Measurements from ENCODE around the gene OR5H1. TPM values are rescaled to one million over a fixed set of nuclear protein-coding genes. Genes with fewer than 3 reads are reported as not detected.

The OR5H1 gene
- total RNA-seq, 1 donor from 2014 or later = not detected

GRCh38 chr3:98171071-98171470 is 40.5 kb downstream of the OR5H1 start:
- no peak for DNase-seq (ENCODE audit: low read depth)
- TF ChIP-seq CTCF (IDR thresholded peaks at IDR 0.05; ENCODE audit: insufficient read depth, low read length, severe bottlenecking) = no peak
- Histone ChIP-seq H3K27me3 (ENCODE audit: control insufficient read depth, insufficient read depth, low read length) (no peaks in the 10 kb centered on the region), H3K4me3 (ENCODE audit: low read depth, low read length) (no peak overlapping the region), H3K36me3 (ENCODE audit: control insufficient read depth, insufficient read depth, low read length) (no peaks in the 10 kb centered on the region)
- no peak for FAIRE-seq

- DNase-seq (ENCODE audit: low read depth) (no peak), FAIRE-seq (no peak)
- no peak for TF ChIP-seq CTCF (IDR thresholded peaks at IDR 0.05; ENCODE audit: insufficient read depth, low read length, severe bottlenecking)
- no peaks in the 10 kb centered on the region for H3K36me3 ChIP-seq (ENCODE audit: control insufficient read depth, insufficient read depth, low read length)
- H3K4me3 ChIP-seq (ENCODE audit: low read depth, low read length) = no peak overlapping the region
- no peaks in the 10 kb centered on the region for H3K27me3 ChIP-seq (ENCODE audit: control insufficient read depth, insufficient read depth, low read length)
These were observed 42.1 kb downstream of the OR5H1 start for GRCh38 chr3:98172621-98173020.

- Histone ChIP-seq H3K27me3 (ENCODE audit: control insufficient read depth, insufficient read depth, low read length) (no peaks in the 10 kb centered on the region), H3K36me3 (ENCODE audit: control insufficient read depth, insufficient read depth, low read length) (no peaks in the 10 kb centered on the region), H3K4me3 (ENCODE audit: low read depth, low read length) (no peak overlapping the region)
- no peak for FAIRE-seq
- TF ChIP-seq CTCF (IDR thresholded peaks at IDR 0.05; ENCODE audit: insufficient read depth, low read length, severe bottlenecking) = no peak
- DNase-seq (ENCODE audit: low read depth) = no peak
These were observed 49.9 kb downstream of the OR5H1 start for GRCh38 chr3:98180319-98180890.

- no peaks in the 10 kb centered on the region for H3K27me3 ChIP-seq (ENCODE audit: control insufficient read depth, insufficient read depth, low read length)
- no peak for TF ChIP-seq CTCF (IDR thresholded peaks at IDR 0.05; ENCODE audit: insufficient read depth, low read length, severe bottlenecking)
- H3K4me3 ChIP-seq (ENCODE audit: low read depth, low read length) = no peak overlapping the region
- no peak for FAIRE-seq
- H3K36me3 ChIP-seq (ENCODE audit: control insufficient read depth, insufficient read depth, low read length) = no peaks in the 10 kb centered on the region
- DNase-seq (ENCODE audit: low read depth) = no peak
These were observed 51.7 kb downstream of the OR5H1 start for GRCh38 chr3:98182196-98182595.

- Histone ChIP-seq H3K36me3 (ENCODE audit: control insufficient read depth, insufficient read depth, low read length) (no peaks in the 10 kb centered on the region), H3K4me3 (ENCODE audit: low read depth, low read length) (no peak overlapping the region), H3K27me3 (ENCODE audit: control insufficient read depth, insufficient read depth, low read length) (no peaks in the 10 kb centered on the region)
- no peak for TF ChIP-seq CTCF (IDR thresholded peaks at IDR 0.05; ENCODE audit: insufficient read depth, low read length, severe bottlenecking)
- FAIRE-seq (no peak), DNase-seq (ENCODE audit: low read depth) (no peak)
These were observed 54.7 kb downstream of the OR5H1 start for GRCh38 chr3:98185180-98185579.

Other genes starting within 250 kb of the OR5H1 start
- 36.4 and 40.3 TPM in 2 replicates for gene RIOX2, start 158.3 kb upstream of the OR5H1 start, total RNA-seq
- not detected in 2 replicates for gene GABRR3, start 95.4 kb upstream of the OR5H1 start, total RNA-seq
- gene OR5AC2, start 43.5 kb upstream of the OR5H1 start, total RNA-seq = not detected in 2 replicates
- under 0.01 TPM in 1 of 2 replicates, not detected in the other for gene OR5H14, start 16.8 kb downstream of the OR5H1 start, total RNA-seq
- not detected in 2 replicates for gene OR5H15, start 36.0 kb downstream of the OR5H1 start, total RNA-seq
- gene OR5H6, start 133.5 kb downstream of the OR5H1 start, total RNA-seq = not detected in 2 replicates
- not detected in 2 replicates for gene OR5H2, start 151.8 kb downstream of the OR5H1 start, total RNA-seq
- not detected in 2 replicates for gene OR5K4, start 223.1 kb downstream of the OR5H1 start, total RNA-seq

Measured in bronchial epithelial cell (primary cell).